ENCODE results near the gene NPIPA3.
"Not testable (repeated sequence)": the region's sequence is repeated elsewhere in the genome, so short reads cannot be mapped to it uniquely, and the experiment has no call there.

Gene NPIPA3

DNA sequence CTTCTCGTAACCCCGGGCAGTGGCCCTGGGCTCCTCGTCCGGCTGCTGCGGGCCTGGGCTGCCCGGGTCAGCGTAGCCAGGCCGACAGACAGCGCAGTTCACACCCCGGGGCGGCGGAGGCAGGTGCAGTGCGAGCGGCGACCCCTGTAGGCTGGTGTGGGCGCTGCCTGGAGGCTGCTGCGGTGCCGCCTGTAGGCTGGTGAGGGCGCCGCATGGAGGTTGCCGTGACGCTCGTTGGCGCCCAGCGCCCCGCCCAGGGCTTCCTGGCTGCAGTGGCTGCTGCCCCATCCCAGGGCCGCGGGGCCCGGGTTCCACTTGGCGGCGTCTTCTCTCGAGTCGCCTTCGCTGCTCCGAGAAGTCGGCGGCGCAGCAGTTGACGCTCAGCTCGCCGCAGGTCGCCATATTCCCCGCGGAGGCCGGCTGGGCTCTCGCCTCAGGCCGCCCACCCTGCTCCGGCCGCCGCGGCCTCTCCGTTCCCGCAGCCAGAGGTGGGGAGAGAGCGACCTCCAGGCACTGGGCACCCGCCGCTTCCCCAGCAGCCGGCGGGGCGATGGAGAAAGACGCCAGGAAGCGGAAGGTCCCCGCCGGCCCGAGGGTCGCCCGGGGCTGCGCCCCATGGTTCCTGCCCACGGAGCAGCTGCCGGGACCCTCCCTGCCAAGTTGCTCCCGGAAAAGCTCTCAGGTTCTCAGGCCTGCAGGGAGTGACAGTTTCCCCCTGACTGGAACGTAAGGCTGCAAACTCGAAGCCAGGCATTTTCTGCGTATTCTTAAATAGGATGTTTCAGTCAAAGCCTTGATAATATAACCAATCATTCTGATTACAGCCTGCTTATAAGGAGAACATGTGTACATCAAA is at the start of gene NPIPA3:
Gene NPIPA3 (plus strand): TSS at position 256 of the 856 bp plus-strand sequence. CDS start 5,533 bp downstream, outside the sequence.
- not testable (repeated sequence) for DNase-seq

DNA sequence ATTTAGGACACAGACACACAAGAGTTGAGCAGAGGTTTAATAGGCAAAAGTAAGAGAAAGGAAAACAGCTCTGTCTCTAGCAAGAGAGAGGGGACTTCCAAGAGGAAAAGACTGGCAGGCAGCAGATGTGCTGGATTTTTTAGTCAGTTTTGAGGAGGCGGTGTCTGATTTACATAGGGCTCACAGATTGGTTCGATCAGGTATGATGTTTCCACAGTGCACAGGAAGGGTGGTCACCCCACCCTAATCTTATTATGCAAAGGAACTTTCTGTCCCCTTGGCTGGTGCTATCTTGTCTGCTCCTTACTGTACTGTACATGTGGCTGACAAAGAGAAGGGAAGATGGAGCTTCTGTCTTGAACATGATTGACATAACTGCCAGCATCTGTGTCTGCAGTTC is 45.1 kb upstream of the NPIPA3 start:
- no peak for DNase-seq

DNA sequence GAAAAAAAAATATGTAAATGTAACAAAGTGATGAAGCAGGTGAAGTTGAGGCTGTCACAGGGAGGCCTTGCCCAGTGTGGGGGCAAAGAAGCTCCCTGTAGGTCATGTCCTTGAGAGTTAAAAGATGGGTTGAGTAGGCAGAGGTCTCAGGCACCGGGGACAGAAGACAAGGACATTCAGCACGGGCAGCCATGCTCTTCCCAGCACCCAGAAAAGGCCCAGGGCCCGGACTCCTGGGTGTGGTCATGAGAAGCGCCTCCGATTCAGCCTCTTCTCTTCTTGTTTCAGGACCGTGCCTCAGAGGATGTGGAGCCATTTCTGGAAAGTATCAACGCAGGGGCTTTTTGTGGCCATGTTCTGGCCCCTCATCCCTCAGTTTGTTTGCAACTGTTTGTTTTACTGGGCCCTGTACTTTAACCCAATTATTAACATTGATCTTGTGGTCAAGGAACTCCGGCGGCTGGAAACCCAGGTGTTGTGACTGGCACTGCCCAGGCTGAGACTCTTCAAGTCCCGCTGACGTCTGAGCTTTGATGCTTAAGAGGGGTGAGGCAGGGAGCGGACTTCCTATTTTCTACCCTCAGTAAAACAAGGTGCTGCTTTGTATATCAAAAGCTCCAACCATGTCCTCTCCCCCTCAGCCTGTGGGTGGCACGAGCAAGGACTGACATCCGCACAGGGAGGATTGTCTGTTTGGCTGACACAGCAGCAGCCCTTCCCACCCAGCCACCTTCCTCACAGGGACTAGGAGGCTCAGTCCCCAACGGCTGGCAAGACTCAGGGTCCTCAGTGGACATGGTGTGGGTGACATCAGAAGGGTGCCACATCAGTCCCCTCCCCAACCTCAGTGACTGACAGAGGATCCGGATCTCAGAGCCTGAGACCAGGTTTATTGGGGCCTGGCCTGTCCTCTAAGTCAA is 35.6 kb upstream of the NPIPA3 start:
- no peak for DNase-seq

DNA sequence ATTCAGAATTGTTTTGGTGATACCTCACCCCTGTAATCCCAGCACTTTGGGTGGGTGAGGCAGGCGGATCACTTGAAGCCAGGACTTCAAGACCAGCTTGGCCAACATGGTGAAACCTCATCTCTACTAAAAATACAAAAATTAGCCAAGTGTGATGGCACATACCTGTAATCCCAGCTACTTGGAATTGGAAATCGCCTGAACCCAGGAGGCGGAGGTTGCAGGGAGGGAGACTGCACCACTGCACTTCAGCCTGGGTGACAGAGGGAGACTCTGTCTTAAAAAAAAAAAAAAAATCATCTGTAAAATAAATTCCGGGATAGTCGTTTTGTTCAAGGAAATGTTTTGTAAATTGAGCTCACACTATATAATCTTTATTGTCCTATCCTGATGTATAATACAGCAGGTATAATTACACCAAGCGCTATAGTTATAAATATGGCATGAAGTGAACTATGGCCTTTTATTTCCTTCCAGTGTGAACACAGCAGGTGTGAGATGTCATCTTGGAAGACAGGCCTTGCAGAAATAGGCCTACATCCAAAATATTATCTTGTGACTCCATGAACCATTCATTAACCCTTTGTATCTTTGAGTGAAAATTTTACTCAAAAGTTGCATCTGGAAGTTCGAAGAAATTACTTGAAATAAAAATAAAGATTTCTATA is 34.5 kb upstream of the NPIPA3 start:
- DNase-seq: no peak

DNA sequence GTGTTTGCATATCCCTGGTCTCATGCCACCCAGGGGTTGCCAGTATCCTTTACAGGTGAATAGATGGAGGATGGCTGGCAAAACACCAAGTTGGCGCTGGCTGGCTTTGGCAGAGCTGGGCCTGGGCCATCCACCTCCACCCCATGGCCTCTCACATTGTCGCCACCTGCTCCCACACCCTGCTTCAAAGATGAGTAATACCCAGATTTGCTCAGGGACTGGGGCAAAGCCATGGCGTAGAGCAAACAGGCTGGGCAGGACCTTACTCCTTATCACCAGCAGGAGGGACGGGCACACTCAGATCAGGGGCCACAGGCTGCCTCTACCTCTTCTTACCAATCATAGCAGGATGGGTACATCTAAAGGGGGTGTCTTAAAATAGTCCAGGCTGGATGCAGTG is 33.4 kb upstream of the NPIPA3 start:
- no peak for DNase-seq

DNA sequence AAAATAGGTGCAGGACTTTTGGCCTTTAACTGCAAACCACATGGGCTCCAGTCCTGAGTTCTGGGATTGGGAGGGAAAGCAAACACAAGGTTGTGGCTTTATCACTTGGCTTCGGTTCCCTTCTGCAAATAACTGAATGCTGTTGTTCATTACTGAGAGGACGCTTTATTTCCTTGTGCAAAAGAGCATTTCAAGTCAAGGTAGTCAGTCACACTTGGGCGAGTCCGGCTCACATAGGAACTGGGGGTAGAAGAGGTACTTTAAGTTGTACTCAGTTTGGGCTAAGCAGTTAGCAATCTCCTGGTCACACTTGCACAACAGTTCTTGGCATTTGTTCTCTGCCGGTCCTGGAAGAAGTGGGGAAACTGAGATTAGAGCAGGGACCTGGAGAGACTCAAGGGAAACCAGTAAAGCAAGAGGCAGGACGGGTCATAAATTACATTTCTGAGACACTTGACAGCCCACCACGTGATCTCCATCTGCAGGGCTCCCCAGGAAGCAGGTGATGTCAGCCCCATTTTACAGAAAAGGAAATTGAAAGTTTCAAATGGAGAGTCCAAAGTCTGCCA is 30.7 kb upstream of the NPIPA3 start:
- DNase-seq: no peak

DNA sequence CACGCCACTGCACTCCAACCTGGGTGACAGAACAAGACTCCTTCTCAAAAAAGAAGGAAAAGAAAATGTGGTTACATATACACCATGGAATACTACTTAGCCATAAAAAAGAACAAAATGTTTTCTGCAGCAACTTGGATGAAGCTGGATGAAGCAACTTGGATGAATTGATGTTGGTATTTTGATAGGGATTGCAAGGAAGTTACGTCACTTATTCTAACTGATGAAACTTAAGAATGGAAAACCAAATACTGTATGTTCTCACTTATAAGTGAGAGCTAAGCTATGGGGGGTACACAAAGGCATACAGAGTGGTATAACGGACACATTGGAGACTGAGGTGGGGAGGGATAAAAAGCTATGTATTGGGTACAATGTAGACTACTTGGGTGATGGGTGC is 26.6 kb upstream of the NPIPA3 start:
- no peak for DNase-seq

DNA sequence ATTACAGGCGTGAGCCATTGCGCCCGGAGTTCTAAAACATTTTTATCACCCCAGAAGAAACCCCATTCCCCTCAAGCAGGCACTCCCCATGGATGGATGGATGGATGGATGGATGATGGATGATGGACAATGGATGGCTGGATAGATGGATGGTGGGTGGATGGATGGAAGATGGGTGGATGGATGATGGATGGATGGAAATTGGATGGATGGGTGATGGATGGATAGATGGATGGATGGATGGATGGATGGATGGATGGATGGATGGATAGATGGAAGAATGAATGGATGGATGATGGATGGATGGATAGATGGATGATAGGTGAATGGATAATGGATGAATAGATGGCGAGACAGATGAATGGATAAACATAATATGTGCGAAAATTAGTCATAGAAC is 25.6 kb upstream of the NPIPA3 start:
- DNase-seq: no peak

DNA sequence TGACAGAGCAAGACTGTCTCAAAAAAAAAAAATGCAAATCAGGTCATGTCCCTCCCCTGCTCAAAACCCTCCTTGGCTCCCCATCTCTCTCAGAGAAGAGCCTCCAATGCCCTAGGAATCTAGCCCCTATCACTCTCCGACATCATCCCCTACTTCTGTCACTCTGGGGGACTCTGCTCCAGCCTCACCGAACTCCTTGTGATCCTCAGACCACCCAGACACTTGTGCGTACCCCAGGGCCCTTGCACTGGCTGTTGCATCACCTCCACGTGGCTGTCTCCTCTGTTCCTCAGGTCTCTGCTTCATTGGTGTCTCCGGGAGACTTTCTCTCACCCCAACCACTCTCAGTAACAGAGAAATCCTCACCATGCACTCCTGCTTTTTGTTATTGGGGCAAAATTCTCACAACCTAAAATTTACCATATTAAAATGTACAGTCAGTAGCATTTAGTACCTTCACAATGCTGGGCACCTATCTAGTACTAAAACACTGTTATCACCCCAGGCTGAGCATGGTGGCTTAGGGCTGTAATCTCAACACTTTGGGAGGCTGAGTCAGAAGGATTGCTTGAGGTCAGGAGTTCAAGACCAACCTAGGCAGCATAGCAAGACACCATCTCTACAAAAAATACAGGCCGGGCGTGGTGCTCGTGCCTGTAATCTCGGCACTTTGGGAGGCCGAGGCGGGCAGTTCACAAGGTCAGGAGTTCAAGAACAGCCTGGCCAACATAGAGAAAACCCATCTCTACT is 24.3 kb upstream of the NPIPA3 start:
- DNase-seq: no peak

DNA sequence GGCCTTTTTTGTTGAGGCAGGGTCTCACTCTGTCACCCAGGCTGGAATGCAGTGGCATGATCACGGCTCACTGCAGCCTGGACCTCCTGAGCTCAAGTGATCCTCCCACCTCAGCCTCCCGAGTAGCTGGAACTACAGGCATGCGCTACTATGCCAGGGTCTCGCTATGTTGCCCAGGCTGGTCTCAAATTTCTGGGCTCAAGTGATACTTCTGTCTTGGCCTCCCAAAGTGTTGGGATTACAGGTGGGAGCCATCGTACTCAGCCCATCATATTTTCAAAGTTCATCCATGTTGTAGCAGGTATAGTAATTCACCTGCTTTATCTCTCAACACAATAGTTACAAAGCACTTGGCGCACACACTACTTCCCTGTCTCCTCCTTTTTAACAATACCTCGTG is 22.8 kb upstream of the NPIPA3 start:
- not testable (repeated sequence) for DNase-seq

DNA sequence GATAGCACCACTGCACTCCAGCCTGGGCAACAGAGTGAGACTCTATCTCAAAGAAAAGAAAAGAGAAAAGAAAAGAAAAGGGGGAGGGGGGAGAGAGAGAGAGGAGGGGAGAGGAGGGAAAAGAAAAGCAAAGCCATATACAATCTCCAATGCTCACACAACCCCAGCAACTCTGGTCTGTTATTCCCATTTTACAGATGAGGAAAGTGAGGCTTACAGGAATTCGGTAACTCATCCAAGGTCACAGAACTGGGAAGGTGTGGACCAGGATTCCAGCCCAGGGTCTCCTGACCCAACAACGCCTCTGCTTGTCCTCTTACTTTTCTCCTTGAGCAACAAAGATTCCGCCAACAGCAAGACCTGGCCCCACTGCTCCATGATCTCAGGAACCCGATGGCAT is 22.1 kb upstream of the NPIPA3 start:
- no peak for DNase-seq

DNA sequence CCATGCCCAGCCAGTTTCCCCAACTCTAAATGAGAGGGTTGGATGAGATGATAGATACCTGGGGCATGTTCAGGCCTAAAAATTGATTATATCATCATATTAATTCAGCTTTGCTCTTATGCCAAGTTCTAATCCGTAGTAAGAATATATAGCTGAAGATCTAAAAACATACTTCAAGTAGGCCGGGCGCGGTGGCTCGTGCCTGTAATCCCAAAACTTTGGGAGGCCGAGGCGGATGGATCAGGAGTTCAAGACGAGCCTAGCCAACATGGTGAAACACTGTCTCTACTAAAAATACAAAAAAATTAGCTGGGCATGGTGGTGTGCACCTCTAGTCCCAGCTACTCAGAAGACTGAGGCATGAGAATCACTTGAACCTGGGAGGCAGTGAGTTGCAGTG is 21.1 kb upstream of the NPIPA3 start:
- no peak for DNase-seq

DNA sequence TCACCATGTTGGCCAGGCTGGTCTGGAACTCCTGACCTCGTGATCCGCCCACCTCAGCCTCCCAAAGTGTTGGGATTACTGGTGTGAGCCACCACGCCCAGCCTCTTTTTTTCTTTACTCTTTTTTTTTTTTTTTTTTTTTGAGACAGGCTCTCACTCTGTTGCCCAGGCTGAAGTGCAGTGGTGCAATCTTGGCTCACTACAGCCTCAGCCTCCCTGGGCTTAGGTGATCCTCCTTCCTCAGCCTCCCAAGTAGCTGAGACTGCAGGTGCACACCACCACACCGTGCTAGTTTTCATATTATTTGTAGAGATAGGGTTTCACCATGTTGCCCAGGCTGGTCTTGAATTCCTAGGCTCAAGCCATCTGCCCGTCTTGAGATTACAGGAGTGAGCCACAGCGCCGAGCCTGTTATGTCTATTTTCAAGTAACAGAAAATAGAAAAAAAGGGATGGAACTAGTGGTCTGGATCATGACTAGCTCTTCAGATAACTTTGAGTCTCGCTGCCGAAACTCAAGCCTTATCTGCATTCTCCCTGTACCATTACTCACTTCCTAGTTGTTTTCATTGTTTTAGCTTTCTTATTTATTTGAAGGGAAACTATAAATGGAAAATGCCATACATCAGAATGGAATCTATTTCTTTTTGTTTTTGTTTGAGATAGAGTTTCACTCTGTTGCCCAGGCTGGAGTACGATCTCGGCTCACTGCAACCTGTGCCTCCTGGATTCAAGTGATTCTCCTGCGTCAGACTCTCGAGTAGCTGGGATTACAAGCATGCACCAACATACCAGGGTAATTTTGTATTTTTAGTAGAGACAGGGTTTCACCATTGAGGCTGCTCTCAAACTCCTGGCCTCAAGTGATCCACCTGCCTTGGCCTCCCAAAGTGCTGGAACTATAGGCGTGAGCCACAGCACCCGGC is 17.1 kb upstream of the NPIPA3 start:
- not testable (repeated sequence) for DNase-seq

DNA sequence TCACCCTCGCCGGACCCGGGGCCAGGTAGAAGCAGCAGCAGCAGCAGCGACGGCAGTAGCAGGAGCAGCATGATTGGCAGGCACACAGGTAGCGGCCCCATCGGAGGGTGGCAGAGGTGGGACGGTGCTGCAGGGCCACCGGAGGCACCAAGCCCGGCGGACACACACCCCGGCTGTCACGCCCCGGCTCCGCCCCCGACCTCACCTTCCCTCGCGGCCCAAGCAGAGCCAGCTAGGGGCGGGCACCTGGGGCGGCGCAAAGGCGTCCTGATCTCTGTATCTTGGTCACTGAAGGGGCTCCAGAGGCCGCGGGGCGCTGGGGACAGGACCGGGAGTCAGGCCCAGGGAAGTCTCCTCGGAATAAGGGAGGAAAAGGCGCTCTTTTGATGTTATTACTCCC is 9.1 kb upstream of the NPIPA3 start, which contains the start of gene PLA2G10:
Gene PLA2G10 (minus strand): TSS at position 180 of the 400 bp plus-strand sequence. CDS start 79 bp downstream, at position 101.
- not testable (repeated sequence) for DNase-seq

DNA sequence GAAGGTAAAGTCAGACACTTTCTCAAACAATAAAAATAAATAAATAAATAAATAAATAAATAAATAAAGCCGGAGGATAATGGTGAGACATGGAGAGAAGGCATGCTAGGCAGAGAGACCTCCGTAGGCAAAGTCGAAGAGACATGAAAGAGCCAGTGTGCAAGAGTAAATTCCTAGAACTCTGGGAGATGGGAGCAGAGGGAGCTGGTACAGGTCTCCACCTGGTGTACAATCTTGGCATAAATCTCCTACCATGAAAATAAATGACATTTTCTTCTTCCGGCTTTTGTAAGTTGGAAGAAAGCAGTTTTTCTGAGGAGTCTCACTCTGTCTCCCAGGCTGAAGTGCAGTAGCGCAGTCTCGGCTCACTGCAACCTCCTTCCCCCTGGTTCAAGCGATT is 1.4 kb upstream of the NPIPA3 start:
- not testable (repeated sequence) for DNase-seq

DNA sequence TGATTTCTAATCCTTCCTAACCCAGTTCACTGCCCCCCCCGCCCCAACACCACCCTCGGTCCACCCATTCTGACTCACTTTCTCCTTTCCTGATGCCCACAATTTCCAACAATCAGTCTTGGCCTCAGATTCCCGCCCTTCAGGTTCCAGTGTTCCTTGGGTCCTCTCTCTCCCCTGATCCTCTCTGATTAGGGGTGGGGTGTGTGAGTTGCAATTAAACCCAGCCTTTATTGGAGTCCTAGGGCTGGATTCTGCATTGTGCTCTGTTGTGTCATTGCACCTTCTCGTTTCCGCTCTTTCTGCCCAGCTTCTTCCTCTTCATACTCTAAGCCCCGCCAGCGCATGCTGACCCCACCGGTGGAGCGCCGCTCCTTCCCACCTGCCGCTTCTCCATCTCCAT is 539 bp upstream of the NPIPA3 start:
- DNase-seq: not testable (repeated sequence)

DNA sequence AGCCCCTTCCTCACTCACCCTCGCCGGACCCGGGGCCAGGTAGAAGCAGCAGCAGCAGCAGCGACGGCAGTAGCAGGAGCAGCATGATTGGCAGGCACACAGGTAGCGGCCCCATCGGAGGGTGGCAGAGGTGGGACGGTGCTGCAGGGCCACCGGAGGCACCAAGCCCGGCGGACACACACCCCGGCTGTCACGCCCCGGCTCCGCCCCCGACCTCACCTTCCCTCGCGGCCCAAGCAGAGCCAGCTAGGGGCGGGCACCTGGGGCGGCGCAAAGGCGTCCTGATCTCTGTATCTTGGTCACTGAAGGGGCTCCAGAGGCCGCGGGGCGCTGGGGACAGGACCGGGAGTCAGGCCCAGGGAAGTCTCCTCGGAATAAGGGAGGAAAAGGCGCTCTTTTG is 30.0 kb downstream of the NPIPA3 start:
- DNase-seq: not testable (repeated sequence)

DNA sequence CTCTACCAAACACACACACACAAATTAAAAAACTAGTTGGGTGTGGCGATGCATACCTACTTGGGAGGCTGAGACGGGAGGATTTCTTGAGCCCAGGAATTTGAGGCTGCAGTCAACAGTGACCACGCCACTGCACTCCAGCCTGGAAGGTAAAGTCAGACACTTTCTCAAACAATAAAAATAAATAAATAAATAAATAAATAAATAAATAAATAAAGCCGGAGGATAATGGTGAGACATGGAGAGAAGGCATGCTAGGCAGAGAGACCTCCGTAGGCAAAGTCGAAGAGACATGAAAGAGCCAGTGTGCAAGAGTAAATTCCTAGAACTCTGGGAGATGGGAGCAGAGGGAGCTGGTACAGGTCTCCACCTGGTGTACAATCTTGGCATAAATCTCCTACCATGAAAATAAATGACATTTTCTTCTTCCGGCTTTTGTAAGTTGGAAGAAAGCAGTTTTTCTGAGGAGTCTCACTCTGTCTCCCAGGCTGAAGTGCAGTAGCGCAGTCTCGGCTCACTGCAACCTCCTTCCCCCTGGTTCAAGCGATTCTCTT is 37.7 kb downstream of the NPIPA3 start:
- DNase-seq: not testable (repeated sequence)

DNA sequence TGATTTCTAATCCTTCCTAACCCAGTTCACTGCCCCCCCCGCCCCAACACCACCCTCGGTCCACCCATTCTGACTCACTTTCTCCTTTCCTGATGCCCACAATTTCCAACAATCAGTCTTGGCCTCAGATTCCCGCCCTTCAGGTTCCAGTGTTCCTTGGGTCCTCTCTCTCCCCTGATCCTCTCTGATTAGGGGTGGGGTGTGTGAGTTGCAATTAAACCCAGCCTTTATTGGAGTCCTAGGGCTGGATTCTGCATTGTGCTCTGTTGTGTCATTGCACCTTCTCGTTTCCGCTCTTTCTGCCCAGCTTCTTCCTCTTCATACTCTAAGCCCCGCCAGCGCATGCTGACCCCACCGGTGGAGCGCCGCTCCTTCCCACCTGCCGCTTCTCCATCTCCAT is 38.6 kb downstream of the NPIPA3 start:
- DNase-seq: not testable (repeated sequence)

Data from NCI-H2107 (cell line).